Naive thymus-derived CD4-positive, alpha-beta T cell (primary cell): ENCODE measurements around the gene TBX20. TPM values are rescaled to one million over a fixed set of nuclear protein-coding genes. Genes with fewer than 3 reads are reported as not detected.

Source experiments
- ATAC-seq: fragments of 150-1000 bp; cut with Tn5 transposase; 2 replicates; pipeline ENCODE4 v1.10.0; 2021; ENCODE audit warnings: mild to moderate bottlenecking, moderate library complexity
- CTCF ChIA-PET: fragments of 350-600 bp; sonication (Branson Sonifier 250); formaldehyde crosslinking; loops from one replicate; lab custom pipeline; 2021; ENCODE audit warnings: antibody characterized with exemption; lab: Charles Lee
- POLR2A ChIA-PET: fragments of 350-600 bp; sonication (Branson Sonifier 250); formaldehyde crosslinking; loops from one replicate; lab custom pipeline; 2021; ENCODE audit warnings: antibody characterized with exemption, inconsistent platforms; lab: Charles Lee
- DNase-seq, 9 donors: peaks; one replicate each; pipeline versions ENCODE4 v3.0.0 to v3.0.0-alpha.2; 2020 to 2022; ENCODE audit warnings: mixed read lengths in 1 of 9
- H3K27ac ChIP-seq: one replicate; pipeline ENCODE4 v1.7.0; 2013; ENCODE audit warnings: mild to moderate bottlenecking, low read depth, low read length, moderate library complexity
- H3K27me3 ChIP-seq, 2 donors: one replicate each; pipeline ENCODE4 v1.7.0; 2013; ENCODE audit warnings: low read length in 2 of 2, mild to moderate bottlenecking in 2 of 2, moderate library complexity in 2 of 2; ENCODE audit not compliant: control insufficient read depth in 2 of 2, insufficient read depth in 2 of 2
- H3K36me3 ChIP-seq, 3 experiments: 1 replicate in 2 of 3; 2 replicates in 1 of 3; pipeline ENCODE4 v1.7.0; 2013; ENCODE audit warnings: low read length in 3 of 3, mild to moderate bottlenecking in 3 of 3, moderate library complexity in 1 of 3; ENCODE audit not compliant: insufficient read depth in 3 of 3, control insufficient read depth in 2 of 3
- H3K4me1 ChIP-seq, 2 donors: one replicate each; pipeline ENCODE4 v1.7.0; 2013; ENCODE audit warnings: low read length in 2 of 2, mild to moderate bottlenecking in 2 of 2, moderate library complexity in 1 of 2; ENCODE audit not compliant: control insufficient read depth in 2 of 2, insufficient read depth in 2 of 2
- H3K4me3 ChIP-seq: 2 replicates; pipeline ENCODE4 v1.7.0; 2013; ENCODE audit warnings: mild to moderate bottlenecking, low read length
- H3K9me3 ChIP-seq, 3 experiments: 1 replicate in 2 of 3; 2 replicates in 1 of 3; pipeline ENCODE4 v1.7.0; 2013; ENCODE audit warnings: low read length in 3 of 3; ENCODE audit not compliant: control insufficient read depth in 2 of 3
- H3K27ac Mint-ChIP-seq, 9 donors: one replicate each; pipeline ENCODE4 v1.8.0; 2020 to 2022; ENCODE audit warnings: mixed read lengths in 9 of 9, mild to moderate bottlenecking in 8 of 9, moderate library complexity in 5 of 9, inconsistent platforms in 2 of 9
- H3K27me3 Mint-ChIP-seq, 5 donors: one replicate each; pipeline ENCODE4 v1.8.0; 2021 to 2022; ENCODE audit warnings: mixed read lengths in 5 of 5, mild to moderate bottlenecking in 1 of 5
- H3K36me3 Mint-ChIP-seq, 5 donors: one replicate each; pipeline ENCODE4 v1.8.0; 2020 to 2022; ENCODE audit warnings: mixed read lengths in 5 of 5, mild to moderate bottlenecking in 3 of 5, inconsistent platforms in 1 of 5
- H3K4me1 Mint-ChIP-seq, 7 donors: one replicate each; pipeline ENCODE4 v1.8.0; 2020 to 2022; ENCODE audit warnings: mixed read lengths in 7 of 7, mild to moderate bottlenecking in 3 of 7, inconsistent platforms in 1 of 7
- H3K4me3 Mint-ChIP-seq, 10 donors: one replicate each; pipeline ENCODE4 v1.8.0; 2020 to 2022; ENCODE audit warnings: mild to moderate bottlenecking in 10 of 10, mixed read lengths in 10 of 10, moderate library complexity in 6 of 10, inconsistent platforms in 2 of 10
- H3K9me3 Mint-ChIP-seq, 11 donors: one replicate each; pipeline ENCODE4 v1.8.0; 2020 to 2022; ENCODE audit warnings: mixed read lengths in 11 of 11, mild to moderate bottlenecking in 4 of 11, inconsistent platforms in 1 of 11, moderate library complexity in 1 of 11
- intact Hi-C, 2 donors: fragments of 100-400 bp; cut with micrococcal nuclease; formaldehyde crosslinking; loops; one replicate each; pipeline ENCODE4 v1.15.1; 2023
- polyA plus RNA-seq, 2 donors: library from polyadenylated mRNA; unstranded; fragments of 300-500 nt; fragmentation: Illumina TruSeq; gene quantifications; one replicate each; pipeline ENCODE4 v1.2.3, GENCODE V29; 2021
- total RNA-seq, 6 experiments: library from RNA in 5 of 6; stranded (reverse) in 5 of 6; gene quantifications; 1 replicate in 5 of 6; 2 replicates in 1 of 6; pipeline ENCODE4 v1.2.3 and lab custom pipeline; 2021 to 2026

TBX20 gene
- total and polyA plus RNA-seq, 7 experiments from 2014 or later, result not detected

GRCh38 chr7:35277359-35277758, 23.5 kb upstream of the TBX20 start:
- Mint-ChIP-seq H3K4me1 (no peaks in the 10 kb centered on the region), H3K4me3 (no peak overlapping the region), H3K9me3 (peaks cover 0 to 4% (median 0%) of the 10 kb centered on the region in 11 donors), H3K27ac (no peak overlapping the region), H3K27me3 (peaks cover 9 to 59% (median 40%) of the 10 kb centered on the region in 5 donors), H3K36me3 (no peaks in the 10 kb centered on the region)
- intact Hi-C loops, result no loop called here
- no peaks in the 10 kb centered on the region for H3K4me1 ChIP-seq
- no peak for DNase-seq
- H3K9me3 ChIP-seq, result no peaks in the 10 kb centered on the region
- POLR2A ChIA-PET, result no interaction called here
- no peak overlapping the region for H3K4me3 ChIP-seq
- no peaks in the 10 kb centered on the region for H3K36me3 ChIP-seq
- no peaks in the 10 kb centered on the region for H3K27me3 ChIP-seq
- no peak for ATAC-seq
- CTCF ChIA-PET, result no interaction called here
- H3K27ac ChIP-seq, result no peak overlapping the region

- no peaks in the 10 kb centered on the region for H3K27me3 ChIP-seq
- no peaks in the 10 kb centered on the region for H3K4me1 ChIP-seq
- Mint-ChIP-seq H3K4me1 (no peaks in the 10 kb centered on the region), H3K27ac (no peak overlapping the region), H3K4me3 (no peak overlapping the region), H3K9me3 (peaks cover 0 to 4% (median 0%) of the 10 kb centered on the region in 11 donors), H3K36me3 (no peaks in the 10 kb centered on the region), H3K27me3 (peaks cover 11 to 48% (median 36%) of the 10 kb centered on the region in 5 donors)
- no peak for DNase-seq
- H3K9me3 ChIP-seq, result no peaks in the 10 kb centered on the region
- ChIA-PET POLR2A (no interaction called here), CTCF (no interaction called here)
- H3K27ac ChIP-seq, result no peak overlapping the region
- H3K4me3 ChIP-seq, result no peak overlapping the region
- no peaks in the 10 kb centered on the region for H3K36me3 ChIP-seq
- no peak for ATAC-seq
- intact Hi-C loops, result no loop called here
Observed at GRCh38 chr7:35272246-35272645, 18.3 kb upstream of the TBX20 start.

GRCh38 chr7:35268953-35269352, 15.1 kb upstream of the TBX20 start:
- no peak for ATAC-seq
- ChIA-PET POLR2A (no interaction called here), CTCF (no interaction called here)
- Mint-ChIP-seq H3K9me3 (peaks cover 0 to 4% (median 0%) of the 10 kb centered on the region in 11 donors), H3K4me3 (no peak overlapping the region), H3K27me3 (peaks cover 21 to 57% (median 50%) of the 10 kb centered on the region in 5 donors), H3K4me1 (no peaks in the 10 kb centered on the region), H3K27ac (no peak overlapping the region), H3K36me3 (no peaks in the 10 kb centered on the region)
- peaks cover 0 to 3% of the 10 kb centered on the region in 2 donors for H3K27me3 ChIP-seq
- no peaks in the 10 kb centered on the region for H3K36me3 ChIP-seq
- DNase-seq, result no peak
- intact Hi-C loops, result no loop called here
- no peaks in the 10 kb centered on the region for H3K4me1 ChIP-seq
- no peak overlapping the region for H3K27ac ChIP-seq
- H3K4me3 ChIP-seq, result no peak overlapping the region
- no peaks in the 10 kb centered on the region for H3K9me3 ChIP-seq

GRCh38 chr7:35267411-35267810, 13.5 kb upstream of the TBX20 start:
- Histone ChIP-seq H3K36me3 (no peaks in the 10 kb centered on the region), H3K4me3 (no peak overlapping the region), H3K27ac (no peak overlapping the region), H3K27me3 (peaks cover 0 to 5% of the 10 kb centered on the region in 2 donors), H3K4me1 (no peaks in the 10 kb centered on the region), H3K9me3 (no peaks in the 10 kb centered on the region)
- intact Hi-C loops, result no loop called here
- Mint-ChIP-seq H3K4me3 (no peak overlapping the region), H3K9me3 (peaks cover 0 to 8% (median 0%) of the 10 kb centered on the region in 11 donors), H3K27ac (no peak overlapping the region), H3K27me3 (peaks cover 30 to 60% (median 58%) of the 10 kb centered on the region in 5 donors), H3K4me1 (no peaks in the 10 kb centered on the region), H3K36me3 (no peaks in the 10 kb centered on the region)
- POLR2A ChIA-PET, result no interaction called here
- DNase-seq (no peak), ATAC-seq (no peak)
- CTCF ChIA-PET, result no interaction called here

- H3K4me3 ChIP-seq, result no peak overlapping the region
- H3K4me3 Mint-ChIP-seq, result no peak overlapping the region
- H3K36me3 ChIP-seq, result no peaks in the 10 kb centered on the region
- H3K27ac ChIP-seq, result no peak overlapping the region
- no peaks in the 10 kb centered on the region for H3K4me1 ChIP-seq
- no peak for DNase-seq
- H3K4me1 Mint-ChIP-seq, result peaks cover 0 to 5% (median 0%) of the 10 kb centered on the region in 7 donors
- ChIA-PET CTCF (no interaction called here), POLR2A (no interaction called here)
- peaks cover 0 to 1% (median 0%) of the 10 kb centered on the region in 5 donors for H3K36me3 Mint-ChIP-seq
- intact Hi-C loops, result no loop called here
- ATAC-seq, result no peak
- no peaks in the 10 kb centered on the region for H3K9me3 ChIP-seq
- H3K27me3 ChIP-seq, result peaks cover 0 to 17% of the 10 kb centered on the region in 2 donors
- H3K27ac Mint-ChIP-seq, result no peak overlapping the region
- peaks cover 63 to 81% (median 69%) of the 10 kb centered on the region in 5 donors for H3K27me3 Mint-ChIP-seq
- peaks cover 0 to 20% (median 2%) of the 10 kb centered on the region in 11 donors for H3K9me3 Mint-ChIP-seq
Observed at GRCh38 chr7:35263396-35263795, 9.5 kb upstream of the TBX20 start.

GRCh38 chr7:35261476-35262285, 7.8 kb upstream of the TBX20 start:
- DNase-seq (no peak), ATAC-seq (no peak)
- H3K9me3 Mint-ChIP-seq, result peaks cover 0 to 25% (median 3%) of the 10 kb centered on the region in 11 donors
- Histone ChIP-seq H3K36me3 (no peaks in the 10 kb centered on the region), H3K27me3 (peaks cover 3 to 26% of the 10 kb centered on the region in 2 donors), H3K27ac (no peak overlapping the region), H3K4me3 (no peak overlapping the region), H3K4me1 (no peaks in the 10 kb centered on the region), H3K9me3 (no peaks in the 10 kb centered on the region)
- H3K27me3 Mint-ChIP-seq, result peaks cover 70 to 84% (median 79%) of the 10 kb centered on the region in 5 donors
- H3K27ac Mint-ChIP-seq, result no peak overlapping the region
- peaks cover 0 to 1% (median 0%) of the 10 kb centered on the region in 5 donors for H3K36me3 Mint-ChIP-seq
- intact Hi-C loops, result no loop called here
- H3K4me3 Mint-ChIP-seq, result no peak overlapping the region
- CTCF ChIA-PET, result no interaction called here
- peaks cover 0 to 6% (median 0%) of the 10 kb centered on the region in 7 donors for H3K4me1 Mint-ChIP-seq
- POLR2A ChIA-PET, result no interaction called here

GRCh38 chr7:35261041-35261440, 7.1 kb upstream of the TBX20 start:
- Histone ChIP-seq H3K4me1 (no peaks in the 10 kb centered on the region), H3K4me3 (no peak overlapping the region), H3K27me3 (peaks cover 8 to 32% of the 10 kb centered on the region in 2 donors), H3K27ac (no peak overlapping the region), H3K9me3 (no peaks in the 10 kb centered on the region), H3K36me3 (no peaks in the 10 kb centered on the region)
- POLR2A ChIA-PET, result no interaction called here
- CTCF ChIA-PET, result no interaction called here
- peaks cover 0 to 10% (median 0%) of the 10 kb centered on the region in 7 donors for H3K4me1 Mint-ChIP-seq
- intact Hi-C loops, result no loop called here
- peaks cover 75 to 86% (median 81%) of the 10 kb centered on the region in 5 donors for H3K27me3 Mint-ChIP-seq
- no peak for DNase-seq
- no peak overlapping the region for H3K27ac Mint-ChIP-seq
- ATAC-seq, result no peak
- no peak overlapping the region for H3K4me3 Mint-ChIP-seq
- peaks cover 0 to 31% (median 3%) of the 10 kb centered on the region in 11 donors for H3K9me3 Mint-ChIP-seq
- peaks cover 0 to 1% (median 0%) of the 10 kb centered on the region in 5 donors for H3K36me3 Mint-ChIP-seq
